ENCODE data around the gene MYO1F.

MYO1F gene

DNA sequence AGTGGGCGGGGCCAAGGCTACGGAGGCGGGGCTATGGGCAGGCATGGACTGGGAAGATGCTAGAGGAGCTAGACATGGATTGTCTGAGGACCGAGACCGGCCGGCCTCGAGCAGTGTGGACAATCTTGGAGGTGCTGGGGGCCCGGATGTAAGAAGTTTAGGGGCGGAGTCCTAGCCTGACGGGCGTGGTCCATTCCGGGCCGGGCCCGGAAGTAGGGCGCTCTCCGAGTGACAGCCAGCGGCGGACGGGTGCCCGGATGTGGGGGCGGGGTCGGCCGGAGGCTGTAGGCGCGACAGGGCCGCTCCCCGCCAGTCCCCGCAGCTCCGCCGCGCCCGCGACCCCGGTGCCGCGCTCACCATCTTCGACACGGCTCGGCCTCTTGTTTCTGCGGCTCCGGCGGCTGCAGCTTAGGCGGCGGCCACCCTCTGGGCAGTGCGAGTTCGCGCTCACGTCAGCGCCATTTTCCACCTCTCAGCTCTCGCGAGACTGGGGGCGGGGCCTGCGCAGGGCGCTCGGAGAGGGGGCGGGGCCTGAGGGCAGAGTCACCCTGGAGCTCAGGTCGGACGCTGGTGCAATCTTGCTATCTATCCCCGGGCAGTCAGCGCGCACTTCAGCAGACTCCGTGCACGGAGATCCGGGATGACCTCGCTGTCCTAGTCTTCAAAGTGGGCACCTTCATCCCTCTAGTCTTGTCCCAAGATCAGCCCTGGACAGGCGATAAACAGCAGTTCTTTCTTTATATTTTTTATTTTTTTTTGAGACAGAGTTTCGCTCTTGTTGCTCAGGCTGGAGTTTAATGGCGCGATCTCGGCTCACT is 63.3 kb downstream of the MYO1F start, which contains the start of gene ZNF414:
TSS of gene ZNF414 (minus strand) at position 481 of the 818 bp plus-strand sequence. CDS start at position 360, 121 bp downstream.
- TF ChIP-seq EZH2 (IDR thresholded peaks at IDR 0.05; ENCODE audit: borderline replicate concordance, low read depth, low read length, severe bottlenecking): no peak
- TF ChIP-seq, protein P1, sequence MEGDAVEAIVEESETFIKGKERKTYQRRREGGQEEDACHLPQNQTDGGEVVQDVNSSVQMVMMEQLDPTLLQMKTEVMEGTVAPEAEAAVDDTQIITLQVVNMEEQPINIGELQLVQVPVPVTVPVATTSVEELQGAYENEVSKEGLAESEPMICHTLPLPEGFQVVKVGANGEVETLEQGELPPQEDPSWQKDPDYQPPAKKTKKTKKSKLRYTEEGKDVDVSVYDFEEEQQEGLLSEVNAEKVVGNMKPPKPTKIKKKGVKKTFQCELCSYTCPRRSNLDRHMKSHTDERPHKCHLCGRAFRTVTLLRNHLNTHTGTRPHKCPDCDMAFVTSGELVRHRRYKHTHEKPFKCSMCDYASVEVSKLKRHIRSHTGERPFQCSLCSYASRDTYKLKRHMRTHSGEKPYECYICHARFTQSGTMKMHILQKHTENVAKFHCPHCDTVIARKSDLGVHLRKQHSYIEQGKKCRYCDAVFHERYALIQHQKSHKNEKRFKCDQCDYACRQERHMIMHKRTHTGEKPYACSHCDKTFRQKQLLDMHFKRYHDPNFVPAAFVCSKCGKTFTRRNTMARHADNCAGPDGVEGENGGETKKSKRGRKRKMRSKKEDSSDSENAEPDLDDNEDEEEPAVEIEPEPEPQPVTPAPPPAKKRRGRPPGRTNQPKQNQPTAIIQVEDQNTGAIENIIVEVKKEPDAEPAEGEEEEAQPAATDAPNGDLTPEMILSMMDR (IDR thresholded peaks at IDR 0.05; ENCODE audit: borderline replicate concordance, extremely low read depth, low read length, poor library complexity, severe bottlenecking): no peak
- Histone ChIP-seq H3K27me3 (ENCODE audit: insufficient read depth, low read length, poor library complexity) (no peaks in the 10 kb centered on the region), H3K4me2 (ENCODE audit: insufficient read depth, low read length) (peak within 1 kb of the TSS; percentile 69), H2AFZ (ENCODE audit: low read depth, low read length) (peak within 1 kb of the TSS; percentile 90), H3K4me3 (ENCODE audit: low read depth in 1 of 2, low read length in 2 of 2) (peak within 1 kb of the TSS; percentile 35 to 63; a peak in 3 of 4 replicates), H3K4me1 (ENCODE audit: insufficient read depth, low read length) (peaks cover 44% of the 10 kb centered on the region), H3K36me3 (ENCODE audit: insufficient read depth, low read length) (peaks cover 13% of the 10 kb centered on the region; the same call in 1 of the 2 replicates), H3K79me2 (ENCODE audit: insufficient read depth, low read length) (peaks cover 12% of the 10 kb centered on the region), H3K9me3 (ENCODE audit: insufficient read depth, low read length, severe bottlenecking) (no peaks in the 10 kb centered on the region), H3K9ac (ENCODE audit: low read depth, low read length) (peak within 1 kb of the TSS; percentile 85), H3K27ac (ENCODE audit: low read length) (peak within 1 kb of the TSS; percentile 87), H4K20me1 (ENCODE audit: insufficient read depth, low read length) (no peaks in the 10 kb centered on the region)
- peak; percentile 88 for ATAC-seq (ENCODE audit: insufficient read depth, low read depth)
- DNase-seq: peak; percentile 94

DNA sequence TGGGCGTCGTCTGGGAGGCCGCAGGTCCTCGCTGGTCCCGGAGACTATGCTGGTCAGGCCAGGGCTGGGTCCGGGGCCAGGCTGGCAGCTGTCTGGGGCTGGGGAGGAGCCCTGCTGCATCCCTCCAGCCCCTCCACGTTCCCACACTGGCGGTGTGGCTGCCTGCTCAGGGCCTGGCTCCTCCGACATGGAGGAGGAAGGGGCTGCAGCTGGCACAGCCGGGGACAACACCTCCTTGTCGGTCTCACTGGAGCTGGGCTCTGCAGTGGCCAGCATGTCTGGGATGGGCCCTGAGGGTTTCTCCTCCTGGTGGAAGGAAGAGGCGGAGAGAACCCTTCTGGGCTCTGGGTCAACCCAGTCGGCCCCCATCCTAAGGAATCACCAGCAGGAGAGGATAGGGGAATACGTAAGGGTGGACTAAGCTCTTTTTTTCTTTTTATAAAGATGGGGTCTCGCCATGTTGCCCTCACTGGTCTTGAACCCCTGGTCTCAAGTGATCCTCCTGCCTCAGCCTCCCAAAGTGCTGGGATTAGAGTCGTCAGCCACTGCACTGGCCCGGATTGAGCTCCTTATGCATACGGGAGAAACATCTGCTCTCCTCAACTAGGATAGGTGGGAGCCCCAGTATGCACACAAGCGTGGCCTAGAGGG is 64.1 kb downstream of the MYO1F start:
- DNase-seq: no peak
- no peak for ATAC-seq (ENCODE audit: insufficient read depth, low read depth)
- peak overlapping the region; percentile 85 for H3K9ac ChIP-seq (ENCODE audit: low read depth, low read length)
- peak overlapping the region; percentile 87 for H3K27ac ChIP-seq (ENCODE audit: low read length)
- H4K20me1 ChIP-seq (ENCODE audit: insufficient read depth, low read length): no peaks in the 10 kb centered on the region
- H3K4me1 ChIP-seq (ENCODE audit: insufficient read depth, low read length): peaks cover 38% of the 10 kb centered on the region
- H3K4me3 ChIP-seq (ENCODE audit: low read depth in 1 of 2, low read length in 2 of 2): peak overlapping the region; percentile 35 to 63; a peak in 3 of 4 replicates
- no peaks in the 10 kb centered on the region for H3K9me3 ChIP-seq (ENCODE audit: insufficient read depth, low read length, severe bottlenecking)
- peaks cover 12% of the 10 kb centered on the region for H3K79me2 ChIP-seq (ENCODE audit: insufficient read depth, low read length)
- TF ChIP-seq EZH2 (IDR thresholded peaks at IDR 0.05; ENCODE audit: borderline replicate concordance, low read depth, low read length, severe bottlenecking): no peak
- TF ChIP-seq, protein P1 (IDR thresholded peaks at IDR 0.05; ENCODE audit: borderline replicate concordance, extremely low read depth, low read length, poor library complexity, severe bottlenecking): no peak
- peak overlapping the region; percentile 90 for H2AFZ ChIP-seq (ENCODE audit: low read depth, low read length)
- H3K27me3 ChIP-seq (ENCODE audit: insufficient read depth, low read length, poor library complexity): no peaks in the 10 kb centered on the region
- H3K4me2 ChIP-seq (ENCODE audit: insufficient read depth, low read length): peak overlapping the region; percentile 69
- H3K36me3 ChIP-seq (ENCODE audit: insufficient read depth, low read length): peaks cover 13% of the 10 kb centered on the region; the same call in 1 of the 2 replicates

DNA sequence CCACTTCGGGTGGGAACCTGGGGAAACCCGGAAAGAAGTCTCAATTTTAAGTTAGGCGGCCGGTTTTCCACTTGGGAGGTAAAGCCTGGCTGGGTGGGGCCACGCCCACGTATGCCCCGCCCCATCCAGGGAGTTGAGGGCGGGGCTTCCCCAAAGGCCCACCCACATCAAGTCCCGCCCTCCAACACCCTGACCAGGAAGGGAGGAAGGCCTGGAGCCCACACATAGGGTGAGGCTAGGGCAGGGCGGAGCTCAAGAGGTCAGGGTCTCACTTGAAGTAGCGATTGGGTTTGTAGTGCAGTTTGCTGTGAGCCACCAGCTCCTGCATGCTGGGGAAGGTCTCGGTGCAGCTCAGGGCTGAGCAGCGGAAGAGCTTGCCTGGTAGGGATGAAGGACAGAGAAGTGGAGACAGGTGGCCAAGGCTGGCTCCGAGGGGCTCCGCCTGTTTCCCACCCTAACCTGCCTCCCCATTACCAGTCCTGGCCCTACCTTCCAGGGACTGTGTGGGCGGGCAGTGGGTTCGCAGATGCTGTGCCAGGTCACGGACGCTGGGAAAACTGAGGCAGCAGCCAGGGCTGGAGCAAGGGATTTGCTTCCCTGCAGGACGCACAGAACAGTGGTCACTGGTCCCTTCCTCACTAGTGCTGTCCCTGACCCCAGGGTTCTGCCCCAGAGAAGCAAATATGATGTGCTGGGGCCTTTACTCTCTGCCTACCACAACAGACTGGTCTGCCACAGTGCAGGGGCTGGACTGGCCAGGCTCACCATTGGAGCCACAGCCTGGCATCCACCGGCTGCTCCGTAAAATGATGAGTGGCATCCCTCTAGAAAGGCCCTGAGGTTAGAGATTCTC is 64.9 kb downstream of the MYO1F start:
- TF ChIP-seq EZH2 (IDR thresholded peaks at IDR 0.05; ENCODE audit: borderline replicate concordance, low read depth, low read length, severe bottlenecking): no peak
- TF ChIP-seq, protein P1 (IDR thresholded peaks at IDR 0.05; ENCODE audit: borderline replicate concordance, extremely low read depth, low read length, poor library complexity, severe bottlenecking): no peak
- peak overlapping the region; percentile 40 for H3K27ac ChIP-seq (ENCODE audit: low read length)

More for the DNA sequence above, 64.9 kb downstream of the MYO1F start:
- H3K9me3 ChIP-seq (ENCODE audit: insufficient read depth, low read length, severe bottlenecking): no peaks in the 10 kb centered on the region
- H4K20me1 ChIP-seq (ENCODE audit: insufficient read depth, low read length): no peaks in the 10 kb centered on the region
- H3K4me3 ChIP-seq (ENCODE audit: low read depth in 1 of 2, low read length in 2 of 2): peak overlapping the region in 1 of 2 experiments; percentile 63; a peak in 2 of 4 replicates
- ATAC-seq (ENCODE audit: insufficient read depth, low read depth) (no peak), DNase-seq (peak; percentile 36)
- H3K27me3 ChIP-seq (ENCODE audit: insufficient read depth, low read length, poor library complexity): no peaks in the 10 kb centered on the region
- peak overlapping the region; percentile 85 for H3K9ac ChIP-seq (ENCODE audit: low read depth, low read length)
- peaks cover 13% of the 10 kb centered on the region; the same call in 1 of the 2 replicates for H3K36me3 ChIP-seq (ENCODE audit: insufficient read depth, low read length)
- peak overlapping the region; percentile 69 for H3K4me2 ChIP-seq (ENCODE audit: insufficient read depth, low read length)
- H3K79me2 ChIP-seq (ENCODE audit: insufficient read depth, low read length): peaks cover 12% of the 10 kb centered on the region
- H3K4me1 ChIP-seq (ENCODE audit: insufficient read depth, low read length): peaks cover 30% of the 10 kb centered on the region
- H2AFZ ChIP-seq (ENCODE audit: low read depth, low read length): peak overlapping the region; percentile 28; the same call in 1 of the 2 replicates

All from DND-41 (cell line).